Neural cell (in vitro differentiated cells): Measurements from ENCODE around the gene SH3BP4. TPM values are rescaled to one million over a fixed set of nuclear protein-coding genes. Genes with fewer than 3 reads are reported as not detected.

Experiments
- H2AFZ ChIP-seq: fragments of 200-600, 300-800 bp; sonication (generic), shearing (Covaris generic); 2 replicates; pipeline ENCODE4 v1.6.0; 2014; ENCODE audit warnings: low read depth, mild to moderate bottlenecking, antibody characterized with exemption, low read length, moderate library complexity
- H3F3A ChIP-seq: fragments of 200-600 bp; shearing (Covaris generic); 2 replicates; pipeline ENCODE4 v1.6.1; 2016; ENCODE audit warnings: mild to moderate bottlenecking, moderate library complexity, mixed read lengths, antibody characterized with exemption, low read length; ENCODE audit not compliant: insufficient read depth, poor library complexity, severe bottlenecking
- H3K27ac ChIP-seq: fragments of 200-600, 300-800 bp; sonication (generic), shearing (Covaris generic); 2 replicates; pipeline ENCODE4 v1.5.1; 2014; ENCODE audit warnings: mild to moderate bottlenecking, low read length, moderate library complexity
- H3K27me3 ChIP-seq: fragments of 300-800, 200-600 bp; sonication (generic), shearing (Covaris generic); 2 replicates; pipeline ENCODE4 v1.6.0; 2014; ENCODE audit warnings: mild to moderate bottlenecking, low read depth, low read length, moderate library complexity; ENCODE audit not compliant: insufficient read depth
- H3K36me3 ChIP-seq: fragments of 300-800, 200-600 bp; sonication (generic), shearing (Covaris generic); 2 replicates; pipeline ENCODE4 v1.5.1; 2014; ENCODE audit warnings: mild to moderate bottlenecking, antibody characterized with exemption, low read length, moderate library complexity; ENCODE audit not compliant: insufficient read depth
- H3K4me2 ChIP-seq: fragments of 300-800, 200-600 bp; sonication (generic), shearing (Covaris generic); 2 replicates; pipeline ENCODE4 v1.6.0; 2014; ENCODE audit warnings: mild to moderate bottlenecking, low read length
- H3K4me3 ChIP-seq: fragments of 300-800, 200-600 bp; sonication (generic), shearing (Covaris generic); 2 replicates; pipeline ENCODE4 v1.5.1; 2014; ENCODE audit warnings: mild to moderate bottlenecking, low read length, moderate library complexity
- H3K79me2 ChIP-seq: fragments of 200-600 bp; shearing (Covaris generic); replicated peaks from 2 replicates; pipeline ENCODE4 v1.6.0; 2014; ENCODE audit warnings: mild to moderate bottlenecking, low read length, moderate library complexity; ENCODE audit not compliant: insufficient read depth
- H3K9ac ChIP-seq: fragments of 300-800, 200-600 bp; sonication (generic), shearing (Covaris generic); 2 replicates; pipeline ENCODE4 v1.6.1; 2016; ENCODE audit warnings: mild to moderate bottlenecking, low read length, mixed read lengths
- H3K9me2 ChIP-seq: fragments of 200-600 bp; shearing (Covaris generic); 2 replicates; pipeline ENCODE4 v1.6.1; 2016; ENCODE audit warnings: mild to moderate bottlenecking, low read length, mixed read lengths; ENCODE audit not compliant: insufficient read depth
- H3K9me3 ChIP-seq: fragments of 200-600, 300-800 bp; sonication (generic), shearing (Covaris generic); 2 replicates; pipeline ENCODE4 v1.6.1; 2016; ENCODE audit warnings: mild to moderate bottlenecking, mixed run types, low read length, moderate library complexity, mixed read lengths
- H4K20me1 ChIP-seq: fragments of 200-600 bp; shearing (Covaris generic); 2 replicates; pipeline ENCODE4 v1.6.1; 2016; ENCODE audit warnings: mild to moderate bottlenecking, mixed run types; ENCODE audit not compliant: insufficient read depth
- CTCF ChIP-seq: fragments of 450-650 bp; IDR thresholded peaks from 2 replicates; pipeline ENCODE4 v1.5.1; 2014; ENCODE audit warnings: antibody characterized with exemption, mild to moderate bottlenecking, moderate library complexity; ENCODE audit not compliant: poor library complexity, severe bottlenecking
- EP300 ChIP-seq: fragments of 450-650 bp; conservative IDR thresholded peaks from 2 replicates; pipeline ENCODE4 v1.6.1; 2014; ENCODE audit warnings: antibody characterized with exemption, mild to moderate bottlenecking, moderate library complexity; ENCODE audit not compliant: poor library complexity, severe bottlenecking
- EZH2 ChIP-seq: fragments of 200-600, 300-800 bp; shearing (Covaris generic), sonication (generic); IDR thresholded peaks from 2 replicates; pipeline ENCODE4 v1.6.1; 2014; ENCODE audit warnings: antibody characterized with exemption, low read length, borderline replicate concordance, mild to moderate bottlenecking; ENCODE audit not compliant: insufficient read depth, poor library complexity, severe bottlenecking
- MXI1 ChIP-seq: fragments of 450-650 bp; conservative IDR thresholded peaks from 2 replicates; pipeline ENCODE4 v1.6.1; 2014; ENCODE audit warnings: antibody characterized with exemption, mild to moderate bottlenecking; ENCODE audit not compliant: poor library complexity, severe bottlenecking
- POLR2AphosphoS5 ChIP-seq: IDR thresholded peaks from 2 replicates; pipeline ENCODE4 v1.6.1; 2012
- RAD21 ChIP-seq: fragments of 450-650 bp; conservative IDR thresholded peaks from 2 replicates; pipeline ENCODE4 v1.6.1; 2014; ENCODE audit warnings: antibody characterized with exemption, mild to moderate bottlenecking, moderate library complexity
- REST ChIP-seq: IDR thresholded peaks from 2 replicates; pipeline ENCODE4 v1.6.1; 2012; ENCODE audit warnings: borderline replicate concordance
- SMC3 ChIP-seq: fragments of 450-650 bp; conservative IDR thresholded peaks from 2 replicates; pipeline ENCODE4 v1.6.1; 2014; ENCODE audit warnings: antibody characterized with exemption, mild to moderate bottlenecking, moderate library complexity; ENCODE audit not compliant: poor library complexity
- TAF1 ChIP-seq: IDR thresholded peaks from 2 replicates; pipeline ENCODE4 v1.6.1; 2012; ENCODE audit warnings: low read depth
- polyA plus RNA-seq: library from polyadenylated mRNA; depleted of rRNA; stranded (reverse); fragments of >200 nt; gene quantifications from 2 replicates; pipeline ENCODE4 v1.2.3, GENCODE V29; 2014

SH3BP4 gene
- polyA plus RNA-seq, 1 donor from 2014 or later, result 3.3 TPM

- TF ChIP-seq MXI1 (no peak), RAD21 (no peak), REST (no peak), EP300 (no peak), TAF1 (no peak), SMC3 (no peak), EZH2 (no peak), CTCF (no peak), POLR2AphosphoS5 (no peak)
- Histone ChIP-seq H3K9ac (no peak overlapping the region), H3F3A (no peaks in the 10 kb centered on the region), H2AFZ (no peak overlapping the region), H3K27ac (no peak overlapping the region), H3K9me3 (no peaks in the 10 kb centered on the region), H3K4me3 (no peak overlapping the region), H3K9me2 (no peaks in the 10 kb centered on the region), H3K79me2 (peaks cover 2% of the 10 kb centered on the region), H3K27me3 (no peaks in the 10 kb centered on the region), H3K36me3 (no peaks in the 10 kb centered on the region), H4K20me1 (no peaks in the 10 kb centered on the region), H3K4me2 (no peak overlapping the region)
Observed at GRCh38 chr2:235024191-235024860, 72.5 kb downstream of the SH3BP4 start.

- H3K9me3 ChIP-seq, result no peaks in the 10 kb centered on the region
- no peak for TF ChIP-seq TAF1
- no peak for TF ChIP-seq CTCF
- TF ChIP-seq EZH2, result no peak
- TF ChIP-seq MXI1, result no peak
- no peak for TF ChIP-seq REST
- TF ChIP-seq EP300, result no peak
- no peak for TF ChIP-seq POLR2AphosphoS5
- TF ChIP-seq RAD21, result no peak
- TF ChIP-seq SMC3, result no peak
- no peak overlapping the region for H3K4me3 ChIP-seq
- H3K4me2 ChIP-seq, result no peak overlapping the region
- H3F3A ChIP-seq, result no peaks in the 10 kb centered on the region
- no peak overlapping the region for H2AFZ ChIP-seq
- peaks cover 2% of the 10 kb centered on the region for H3K79me2 ChIP-seq
- H3K27me3 ChIP-seq, result no peaks in the 10 kb centered on the region
- H3K36me3 ChIP-seq, result no peaks in the 10 kb centered on the region
- no peaks in the 10 kb centered on the region for H3K9me2 ChIP-seq
- no peaks in the 10 kb centered on the region for H4K20me1 ChIP-seq
- H3K9ac ChIP-seq, result no peak overlapping the region
- no peak overlapping the region for H3K27ac ChIP-seq
Observed at GRCh38 chr2:235024931-235025773, 73.3 kb downstream of the SH3BP4 start.
